Colonic mucosa (tissue), 4 donors: Measurements from ENCODE around the gene CLEC4G. TPM values are rescaled to one million over a fixed set of nuclear protein-coding genes. Genes with fewer than 3 reads are reported as not detected.
"Not testable (repeated sequence)": the region's sequence is repeated elsewhere in the genome, so short reads cannot be mapped to it uniquely, and the experiment has no call there.

Experiments
- DNase-seq: peaks from one replicate; pipeline ENCODE4 v3.0.0-alpha.2; 2020
- H3K27ac ChIP-seq: fragments of 200-600 bp; one replicate; pipeline ENCODE4 v1.8.0; 2021
- H3K27me3 ChIP-seq: fragments of 200-600 bp; one replicate; pipeline ENCODE4 v1.8.0; 2021
- H3K36me3 ChIP-seq: fragments of 200-600 bp; one replicate; pipeline ENCODE4 v1.8.0; 2021
- H3K4me1 ChIP-seq: fragments of 200-600 bp; one replicate; pipeline ENCODE4 v1.8.0; 2021; ENCODE audit warnings: mild to moderate bottlenecking
- H3K4me3 ChIP-seq: fragments of 200-600 bp; one replicate; pipeline ENCODE4 v1.8.0; 2021
- H3K9ac ChIP-seq, 2 donors: one replicate each; pipeline ENCODE4 v1.7.0; 2013; ENCODE audit warnings: control low read depth in 2 of 2, low read depth in 2 of 2, low read length in 2 of 2
- H3K9me3 ChIP-seq: fragments of 200-600 bp; one replicate; pipeline ENCODE4 v1.8.0; 2021
- intact Hi-C: fragments of 100-400 bp; cut with DNase I; formaldehyde crosslinking; loops from one replicate; pipeline ENCODE4 v1.14.1; 2022
- total RNA-seq, 2 donors: library from RNA; stranded (reverse); fragmentation: NEBNext Ultra II Directional in 1 of 2; extraction: Animal tissue kit (Norgen Biotek cat#: 25700) in 1 of 2; gene quantifications; one replicate each; pipeline ENCODE4 v1.2.1, GENCODE V29; 2021
- TF ChIP-seq, protein P1 (sequence below): fragments of 200-600 bp; IDR thresholded peaks from one replicate; pipeline ENCODE4 v1.8.0; 2022; ENCODE audit warnings: antibody characterized with exemption, mild to moderate bottlenecking
- donor health status: healthy.
- donor health status: DM: no; HTN: no; CAD: no.
- donor health status: DM: no; HTN: no; CAD: no.

The CLEC4G gene
- total RNA-seq, 2 donors from 2014 or later = 0.17 to 0.53 TPM

DNA sequence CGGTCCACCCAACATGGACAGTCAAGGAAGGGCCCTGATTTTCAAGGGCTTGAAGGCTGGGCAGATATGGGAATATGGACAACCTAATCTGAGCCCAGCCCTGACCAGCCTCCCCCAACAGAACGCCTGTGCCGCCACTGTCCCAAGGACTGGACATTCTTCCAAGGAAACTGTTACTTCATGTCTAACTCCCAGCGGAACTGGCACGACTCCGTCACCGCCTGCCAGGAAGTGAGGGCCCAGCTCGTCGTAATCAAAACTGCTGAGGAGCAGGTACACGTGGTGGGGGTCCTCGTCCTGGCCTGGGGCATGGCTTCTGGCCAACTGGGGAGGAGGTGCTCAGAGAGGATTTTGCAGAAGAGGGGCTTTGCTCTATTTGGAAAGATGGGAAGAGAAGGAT lies 34.6 kb upstream of the CLEC4G start:
- H3K9ac ChIP-seq = no peak overlapping the region
- H3K9me3 ChIP-seq = no peaks in the 10 kb centered on the region
- no peak overlapping the region for H3K4me3 ChIP-seq
- H3K27me3 ChIP-seq = no peaks in the 10 kb centered on the region
- DNase-seq = no peak
- intact Hi-C loops = no loop called here
- H3K27ac ChIP-seq = no peak overlapping the region
- no peaks in the 10 kb centered on the region for H3K4me1 ChIP-seq
- H3K36me3 ChIP-seq = no peaks in the 10 kb centered on the region
- TF ChIP-seq, protein P1, sequence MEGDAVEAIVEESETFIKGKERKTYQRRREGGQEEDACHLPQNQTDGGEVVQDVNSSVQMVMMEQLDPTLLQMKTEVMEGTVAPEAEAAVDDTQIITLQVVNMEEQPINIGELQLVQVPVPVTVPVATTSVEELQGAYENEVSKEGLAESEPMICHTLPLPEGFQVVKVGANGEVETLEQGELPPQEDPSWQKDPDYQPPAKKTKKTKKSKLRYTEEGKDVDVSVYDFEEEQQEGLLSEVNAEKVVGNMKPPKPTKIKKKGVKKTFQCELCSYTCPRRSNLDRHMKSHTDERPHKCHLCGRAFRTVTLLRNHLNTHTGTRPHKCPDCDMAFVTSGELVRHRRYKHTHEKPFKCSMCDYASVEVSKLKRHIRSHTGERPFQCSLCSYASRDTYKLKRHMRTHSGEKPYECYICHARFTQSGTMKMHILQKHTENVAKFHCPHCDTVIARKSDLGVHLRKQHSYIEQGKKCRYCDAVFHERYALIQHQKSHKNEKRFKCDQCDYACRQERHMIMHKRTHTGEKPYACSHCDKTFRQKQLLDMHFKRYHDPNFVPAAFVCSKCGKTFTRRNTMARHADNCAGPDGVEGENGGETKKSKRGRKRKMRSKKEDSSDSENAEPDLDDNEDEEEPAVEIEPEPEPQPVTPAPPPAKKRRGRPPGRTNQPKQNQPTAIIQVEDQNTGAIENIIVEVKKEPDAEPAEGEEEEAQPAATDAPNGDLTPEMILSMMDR = no peak

DNA sequence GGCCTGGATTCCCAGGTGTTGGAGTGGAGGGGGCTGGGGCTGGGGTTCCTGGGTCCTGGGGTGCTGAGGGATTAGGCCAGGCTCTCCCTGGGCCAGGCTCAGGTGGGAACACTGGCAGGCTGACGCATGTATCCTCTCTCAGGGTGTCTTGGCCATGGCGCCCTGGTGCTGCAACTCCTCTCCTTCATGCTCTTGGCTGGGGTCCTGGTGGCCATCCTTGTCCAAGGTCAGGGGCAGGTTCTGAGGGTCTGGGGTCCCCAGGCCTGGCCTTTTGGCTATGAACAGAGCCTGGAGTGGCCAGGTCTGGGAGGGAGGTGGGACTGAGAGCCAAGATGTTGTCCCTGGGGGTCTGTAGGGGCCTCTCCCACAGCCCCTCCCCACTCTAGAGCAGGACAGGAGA lies 33.1 kb upstream of the CLEC4G start:
- H3K27me3 ChIP-seq, H3K9ac ChIP-seq, H3K27ac ChIP-seq, DNase-seq, H3K4me3 ChIP-seq, H3K4me1 ChIP-seq, H3K36me3 ChIP-seq, intact Hi-C loops, H3K9me3 ChIP-seq: not testable (repeated sequence)

DNA sequence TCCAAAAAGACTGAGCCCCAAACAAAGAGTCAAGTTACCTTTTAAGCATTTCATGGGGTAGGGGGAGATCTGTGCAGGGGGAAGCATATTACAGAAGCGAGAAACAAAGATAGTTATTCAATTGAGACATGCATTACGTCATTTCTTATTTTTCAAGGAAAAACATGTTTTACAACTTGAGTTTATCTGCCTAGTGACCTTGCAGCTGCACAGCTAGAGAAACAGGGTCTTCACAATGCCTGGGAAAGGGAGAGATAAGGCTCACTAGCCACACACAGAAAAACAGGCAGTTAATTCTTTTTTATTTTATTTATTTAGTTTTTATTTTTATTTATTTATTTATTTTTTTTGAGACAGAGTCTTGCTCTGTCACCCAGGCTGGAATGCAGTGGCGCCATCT lies 32.2 kb upstream of the CLEC4G start:
- H3K9me3 ChIP-seq, H3K9ac ChIP-seq, DNase-seq, H3K36me3 ChIP-seq, H3K27me3 ChIP-seq, H3K4me3 ChIP-seq, H3K4me1 ChIP-seq, H3K27ac ChIP-seq, intact Hi-C loops: not testable (repeated sequence)

DNA sequence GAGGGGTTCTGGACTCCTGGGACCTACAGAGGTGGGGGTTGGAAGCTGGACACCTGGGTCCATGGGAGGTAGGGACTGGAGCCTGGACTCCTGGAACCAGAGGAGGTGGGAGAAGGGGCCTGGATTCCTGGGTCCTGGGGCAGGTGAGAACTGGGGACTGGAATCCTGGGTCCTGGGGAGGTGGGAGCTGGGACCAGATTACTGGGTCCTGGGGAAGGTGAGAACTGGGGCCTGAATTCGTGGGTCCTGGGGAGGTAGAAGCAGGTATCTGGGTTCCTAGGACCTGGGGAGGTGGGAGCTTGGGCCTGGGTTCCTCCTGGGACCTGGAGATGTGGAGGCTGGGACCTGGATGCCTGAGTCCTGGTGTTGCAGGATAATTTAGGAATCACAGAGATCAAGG lies 31.8 kb upstream of the CLEC4G start:
- Histone ChIP-seq H3K4me3 (no peak overlapping the region), H3K27ac (no peak overlapping the region), H3K36me3 (no peaks in the 10 kb centered on the region), H3K4me1 (no peaks in the 10 kb centered on the region), H3K9ac (no peak overlapping the region), H3K9me3 (no peaks in the 10 kb centered on the region), H3K27me3 (no peaks in the 10 kb centered on the region)
- no peak for DNase-seq
- intact Hi-C loops = no loop called here
- TF ChIP-seq, protein P1 = no peak

DNA sequence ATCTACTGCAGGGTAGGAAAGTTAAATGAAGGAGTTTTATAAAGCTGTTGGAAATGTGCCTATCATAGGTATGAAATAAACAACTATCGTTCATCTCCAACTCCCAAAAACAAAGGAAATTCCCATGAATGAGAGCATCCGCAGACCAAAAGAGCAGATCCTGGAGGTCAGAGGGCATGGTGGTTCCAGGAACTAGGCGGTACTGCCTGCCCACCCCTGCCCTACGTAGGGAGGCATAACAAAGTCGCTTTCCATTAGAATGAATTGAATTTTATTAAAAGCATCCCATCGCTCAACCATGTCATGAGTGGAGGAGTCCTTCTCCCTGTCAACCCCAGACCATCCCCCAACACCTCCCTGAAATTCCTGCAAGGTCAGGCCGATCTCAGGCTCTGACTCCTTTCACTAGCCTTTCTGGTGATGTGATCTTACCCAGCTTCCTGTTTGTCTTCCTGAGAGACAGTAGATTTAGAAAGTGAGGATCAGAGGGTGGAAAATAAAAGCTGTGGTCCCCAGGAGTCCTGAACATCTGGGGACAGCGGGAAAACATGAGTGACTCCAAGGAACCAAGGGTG lies 30.9 kb upstream of the CLEC4G start, which contains the start of gene CLEC4M:
TSS of gene CLEC4M (plus strand) at position 525 of the 575 bp plus-strand sequence. CDS start at position 549, 24 bp downstream.
- H3K9ac ChIP-seq = no peak within 1 kb of the TSS
- no peak within 1 kb of the TSS for H3K4me3 ChIP-seq
- no peak for DNase-seq
- intact Hi-C loops = no loop called here
- no peaks in the 10 kb centered on the region for H3K4me1 ChIP-seq
- no peak within 1 kb of the TSS for H3K27ac ChIP-seq
- H3K9me3 ChIP-seq = no peaks in the 10 kb centered on the region
- no peaks in the 10 kb centered on the region for H3K36me3 ChIP-seq
- H3K27me3 ChIP-seq = no peaks in the 10 kb centered on the region
- TF ChIP-seq, protein P1 = no peak

DNA sequence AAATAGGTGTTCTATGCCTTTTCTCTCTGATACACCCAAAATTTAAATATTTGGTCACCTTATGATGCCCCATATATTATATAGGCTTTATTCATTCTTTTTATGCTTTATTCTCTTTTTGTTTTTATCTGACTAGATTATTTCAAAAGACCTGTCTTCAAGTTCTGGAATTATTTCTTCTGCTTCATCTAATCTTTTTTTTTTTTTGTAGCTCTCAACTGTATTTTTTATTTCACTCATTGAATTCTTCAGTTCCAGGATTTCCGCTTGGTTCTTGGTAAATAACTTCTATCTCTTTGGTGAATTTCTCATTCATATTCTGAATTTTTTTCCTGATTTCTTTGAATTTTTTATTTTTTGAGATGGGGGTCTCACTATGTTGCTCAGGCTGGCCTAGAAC lies 27.2 kb upstream of the CLEC4G start:
- no peak overlapping the region for H3K27ac ChIP-seq
- H3K9me3 ChIP-seq = no peaks in the 10 kb centered on the region
- intact Hi-C loops = no loop called here
- no peak for DNase-seq
- no peak overlapping the region for H3K4me3 ChIP-seq
- H3K4me1 ChIP-seq = no peaks in the 10 kb centered on the region
- H3K27me3 ChIP-seq = no peaks in the 10 kb centered on the region
- TF ChIP-seq, protein P1 = no peak
- H3K36me3 ChIP-seq = no peaks in the 10 kb centered on the region
- no peak overlapping the region for H3K9ac ChIP-seq
